OCI-LY3 (cell line): Measurements from ENCODE around the gene NR6A1.

Source experiments
- EZH2phosphoT487 ChIP-seq: fragments of 200-600 bp; shearing (Covaris generic); IDR thresholded peaks from 2 replicates; pipeline ENCODE4 v1.6.1; 2018; ENCODE audit warnings: antibody characterized with exemption, mixed run types, low read depth
- TF ChIP-seq, protein P1 (sequence below): fragments of 200-600, 300-600 bp; sonication (generic); IDR thresholded peaks from 2 replicates; pipeline ENCODE4 v1.5.1; 2014; ENCODE audit warnings: antibody characterized with exemption, low read length, low read depth

GRCh38 chr9:124708633-124709291 is 62.3 kb downstream of the NR6A1 start:
- TF ChIP-seq, protein P1, sequence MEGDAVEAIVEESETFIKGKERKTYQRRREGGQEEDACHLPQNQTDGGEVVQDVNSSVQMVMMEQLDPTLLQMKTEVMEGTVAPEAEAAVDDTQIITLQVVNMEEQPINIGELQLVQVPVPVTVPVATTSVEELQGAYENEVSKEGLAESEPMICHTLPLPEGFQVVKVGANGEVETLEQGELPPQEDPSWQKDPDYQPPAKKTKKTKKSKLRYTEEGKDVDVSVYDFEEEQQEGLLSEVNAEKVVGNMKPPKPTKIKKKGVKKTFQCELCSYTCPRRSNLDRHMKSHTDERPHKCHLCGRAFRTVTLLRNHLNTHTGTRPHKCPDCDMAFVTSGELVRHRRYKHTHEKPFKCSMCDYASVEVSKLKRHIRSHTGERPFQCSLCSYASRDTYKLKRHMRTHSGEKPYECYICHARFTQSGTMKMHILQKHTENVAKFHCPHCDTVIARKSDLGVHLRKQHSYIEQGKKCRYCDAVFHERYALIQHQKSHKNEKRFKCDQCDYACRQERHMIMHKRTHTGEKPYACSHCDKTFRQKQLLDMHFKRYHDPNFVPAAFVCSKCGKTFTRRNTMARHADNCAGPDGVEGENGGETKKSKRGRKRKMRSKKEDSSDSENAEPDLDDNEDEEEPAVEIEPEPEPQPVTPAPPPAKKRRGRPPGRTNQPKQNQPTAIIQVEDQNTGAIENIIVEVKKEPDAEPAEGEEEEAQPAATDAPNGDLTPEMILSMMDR, result no peak
- no peak for TF ChIP-seq EZH2phosphoT487
